Testis (tissue), 3 donors: Measurements from ENCODE around the gene NHERF1. TPM values are rescaled to one million over a fixed set of nuclear protein-coding genes. Genes with fewer than 3 reads are reported as not detected.
A peak's percentile ranks its signal among the peaks of the same experiment; 100 is the strongest.

ENCODE experiments used
- DNase-seq: peaks from one replicate; pipeline ENCODE4 v3.0.0-alpha.2; 2019
- H3K27ac ChIP-seq, 2 donors: fragments of 200-600 bp; sonication (generic); one replicate each; pipeline ENCODE4 v1.5.1; 2019
- H3K27me3 ChIP-seq: fragments of 200-600 bp; sonication (generic); one replicate; pipeline ENCODE4 v1.5.1; 2019
- H3K36me3 ChIP-seq: fragments of 200-600 bp; sonication (generic); one replicate; pipeline ENCODE4 v1.5.1; 2017; ENCODE audit warnings: low read depth; ENCODE audit errors: missing control alignments
- H3K4me1 ChIP-seq: fragments of 200-600 bp; sonication (generic); one replicate; pipeline ENCODE4 v1.5.1; 2019
- H3K4me3 ChIP-seq, 2 donors: fragments of 200-600 bp; sonication (generic); one replicate each; pipeline ENCODE4 v1.5.1; 2017 to 2019
- H3K9me3 ChIP-seq: fragments of 200-600 bp; sonication (generic); one replicate; pipeline ENCODE4 v1.5.1; 2017
- POLR2A ChIP-seq: fragments of 450-650 bp; IDR thresholded peaks from one replicate; pipeline ENCODE4 v1.6.1; 2017; ENCODE audit warnings: antibody characterized with exemption, mild to moderate bottlenecking, moderate library complexity
- WGBS, 2 donors: methylation state at CpG; one replicate each; pipeline ENCODE4 v1.1.5; 2018; 5-methylcytosine and 5-hydroxymethylcytosine counted together
- intact Hi-C: fragments of 100-400 bp; cut with DNase I; formaldehyde crosslinking; loops from one replicate; pipeline ENCODE4 v1.15.1; 2023; ENCODE audit warnings: low total_unique reads
- polyA plus RNA-seq: library from polyadenylated mRNA; stranded (reverse); fragments of 350-450 nt; fragmentation: Illumina TruSeq; extraction: RNeasy Lipid Tissue Mini Kit (QIAGEN cat#74804); gene quantifications from one replicate; pipeline ENCODE4 v1.2.3, GENCODE V29; 2014; ENCODE audit warnings: low read depth, low replicate concordance; ENCODE audit not compliant: insufficient read depth
- total RNA-seq, 2 donors: library from RNA; depleted of rRNA; stranded (reverse); fragments of >200 nt; gene quantifications; one replicate each; pipeline ENCODE4 v1.2.3, GENCODE V29; 2016
- TF ChIP-seq, protein P1 (sequence below), 3 experiments: fragments of 450-650 bp in 2 of 3; fragments of 200-600 bp in 1 of 3; sonication (generic) in 1 of 3; IDR thresholded peaks; one replicate each; pipeline ENCODE4 v1.5.1; 2016 to 2019; ENCODE audit warnings: antibody characterized with exemption in 3 of 3, mild to moderate bottlenecking in 2 of 3, moderate library complexity in 1 of 3

NHERF1 gene
- total and polyA plus RNA-seq, 3 donors from 2014 or later = 26.9 to 69.2 (median 28.6) TPM

DNA sequence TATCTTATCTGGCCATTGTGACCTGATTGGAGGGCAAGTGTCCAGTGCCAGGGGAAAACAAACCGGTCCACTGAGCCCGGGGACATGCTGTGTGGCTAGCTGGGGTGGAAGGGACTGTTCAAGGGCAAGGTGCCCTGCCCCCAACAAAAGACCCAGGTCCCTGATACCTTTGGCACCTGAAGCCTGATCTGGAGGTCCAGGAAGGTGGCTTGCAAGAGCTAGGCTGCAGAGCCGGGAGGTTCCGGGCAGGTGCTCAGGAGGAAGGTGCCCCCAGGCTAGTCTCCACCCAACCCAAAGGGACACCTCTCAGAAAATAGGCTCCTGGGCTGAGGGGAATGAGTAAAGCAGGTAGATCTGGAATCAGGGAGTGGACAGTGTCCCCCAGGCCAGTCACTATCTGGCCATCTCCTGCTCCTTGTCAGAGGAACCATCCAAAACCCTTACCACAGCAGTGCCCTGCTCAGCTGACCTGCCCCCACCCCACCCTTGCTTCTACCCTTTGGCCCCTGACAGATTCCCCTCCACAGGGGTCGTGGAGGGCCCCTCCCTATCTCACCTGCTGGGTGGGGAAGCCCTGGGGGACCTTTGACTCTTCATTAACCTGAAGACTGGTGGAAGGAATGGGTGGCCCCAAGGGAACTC is 21.5 kb downstream of the NHERF1 start:
- no peaks in the 10 kb centered on the region for H3K9me3 ChIP-seq
- H3K27ac ChIP-seq = no peak overlapping the region
- no peak for DNase-seq
- TF ChIP-seq POLR2A = no peak
- TF ChIP-seq, protein P1, sequence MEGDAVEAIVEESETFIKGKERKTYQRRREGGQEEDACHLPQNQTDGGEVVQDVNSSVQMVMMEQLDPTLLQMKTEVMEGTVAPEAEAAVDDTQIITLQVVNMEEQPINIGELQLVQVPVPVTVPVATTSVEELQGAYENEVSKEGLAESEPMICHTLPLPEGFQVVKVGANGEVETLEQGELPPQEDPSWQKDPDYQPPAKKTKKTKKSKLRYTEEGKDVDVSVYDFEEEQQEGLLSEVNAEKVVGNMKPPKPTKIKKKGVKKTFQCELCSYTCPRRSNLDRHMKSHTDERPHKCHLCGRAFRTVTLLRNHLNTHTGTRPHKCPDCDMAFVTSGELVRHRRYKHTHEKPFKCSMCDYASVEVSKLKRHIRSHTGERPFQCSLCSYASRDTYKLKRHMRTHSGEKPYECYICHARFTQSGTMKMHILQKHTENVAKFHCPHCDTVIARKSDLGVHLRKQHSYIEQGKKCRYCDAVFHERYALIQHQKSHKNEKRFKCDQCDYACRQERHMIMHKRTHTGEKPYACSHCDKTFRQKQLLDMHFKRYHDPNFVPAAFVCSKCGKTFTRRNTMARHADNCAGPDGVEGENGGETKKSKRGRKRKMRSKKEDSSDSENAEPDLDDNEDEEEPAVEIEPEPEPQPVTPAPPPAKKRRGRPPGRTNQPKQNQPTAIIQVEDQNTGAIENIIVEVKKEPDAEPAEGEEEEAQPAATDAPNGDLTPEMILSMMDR (IDR thresholded peaks at IDR 0.05) = no peak
- WGBS, 2 donors = 43 to 58% methylated on average over 3 to 5 of the region's 5 CpGs
- H3K4me3 ChIP-seq = no peak overlapping the region
- intact Hi-C loops = no loop called here
- no peaks in the 10 kb centered on the region for H3K36me3 ChIP-seq
- H3K4me1 ChIP-seq = peaks cover 12% of the 10 kb centered on the region
- no peaks in the 10 kb centered on the region for H3K27me3 ChIP-seq

DNA sequence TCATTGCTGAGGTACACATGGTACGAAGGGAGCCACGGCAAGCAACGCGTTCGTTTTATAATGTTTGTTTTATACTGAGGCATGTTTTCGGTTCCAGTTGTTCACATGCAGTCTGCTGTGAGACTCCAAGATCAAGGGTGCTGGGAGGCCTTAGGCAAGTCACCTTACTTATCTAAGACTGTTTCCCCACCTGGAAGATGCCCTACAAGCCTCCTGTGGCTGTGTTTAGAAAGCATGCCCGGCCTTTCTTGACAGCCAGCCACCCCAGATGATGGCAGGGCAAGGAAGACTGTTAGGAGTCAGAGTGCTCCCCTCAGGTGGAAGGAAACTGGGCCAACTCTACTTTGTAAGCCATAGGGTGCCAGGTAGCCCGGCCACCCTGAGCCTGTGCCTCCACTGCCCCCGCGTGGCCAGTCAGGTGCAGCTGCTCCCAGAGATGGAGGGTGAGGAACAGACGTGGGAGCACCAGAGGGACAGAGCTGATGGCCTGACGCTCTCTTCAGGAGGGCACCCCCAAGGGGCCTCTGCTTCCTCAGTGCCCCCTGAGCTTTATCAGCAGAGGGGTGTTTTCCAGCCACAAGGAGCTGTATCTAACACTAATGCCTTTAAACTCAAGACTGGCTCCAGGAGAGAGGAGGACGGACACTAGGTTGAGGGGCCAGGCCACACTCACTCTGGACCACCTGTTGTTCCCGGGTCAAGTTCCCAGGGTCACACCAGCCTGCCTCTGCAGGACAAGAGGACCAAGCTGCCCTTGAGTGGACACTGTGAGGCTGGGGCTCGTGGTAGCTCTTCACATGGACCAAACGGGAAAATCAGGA is 22.3 kb downstream of the NHERF1 start:
- Histone ChIP-seq H3K27me3 (no peaks in the 10 kb centered on the region), H3K36me3 (no peaks in the 10 kb centered on the region), H3K4me3 (no peak overlapping the region), H3K9me3 (no peaks in the 10 kb centered on the region), H3K4me1 (peaks cover 19% of the 10 kb centered on the region), H3K27ac (no peak overlapping the region)
- TF ChIP-seq POLR2A = no peak
- TF ChIP-seq, protein P1 (IDR thresholded peaks at IDR 0.05) = peak; percentile 40 to 57 (median 56)
- 51 to 81% methylated on average over 10 to 16 of the region's 16 CpGs for WGBS, 2 donors
- intact Hi-C loops = no loop called here
- peak; percentile 67 for DNase-seq

DNA sequence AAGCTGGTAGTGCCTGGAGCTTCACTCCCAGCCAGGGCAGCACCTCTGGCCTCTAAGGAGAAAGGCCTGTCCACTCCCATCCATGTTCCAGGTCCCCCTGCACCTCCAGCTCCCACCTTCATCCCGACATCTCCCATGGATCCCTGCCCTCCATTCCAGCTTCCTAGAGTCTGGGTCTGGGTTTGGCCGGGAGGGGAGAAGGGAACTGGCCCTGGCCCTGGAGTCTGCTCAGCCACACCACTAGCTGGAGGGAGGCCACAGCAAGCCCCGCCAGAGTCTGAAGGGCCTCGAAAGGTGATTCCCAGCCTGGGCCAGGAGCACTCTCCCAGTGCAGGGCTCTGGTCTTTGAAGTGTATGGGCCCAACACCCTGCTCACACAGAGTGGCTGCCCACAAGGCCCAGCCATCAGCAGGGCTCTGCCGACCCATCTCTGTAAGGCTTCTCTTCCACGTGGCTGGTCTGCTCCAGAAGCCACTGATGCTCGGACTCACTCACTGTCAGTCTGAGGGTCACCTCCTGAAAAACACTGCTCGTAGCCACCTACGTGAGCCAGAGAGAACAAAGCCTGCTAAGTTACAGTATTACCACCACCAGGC is 23.0 kb downstream of the NHERF1 start:
- H3K9me3 ChIP-seq = no peaks in the 10 kb centered on the region
- intact Hi-C loops = no loop called here
- no peak for DNase-seq
- no peaks in the 10 kb centered on the region for H3K36me3 ChIP-seq
- TF ChIP-seq, protein P1 (IDR thresholded peaks at IDR 0.05) = no peak
- TF ChIP-seq POLR2A = no peak
- H3K27ac ChIP-seq = no peak overlapping the region
- no peaks in the 10 kb centered on the region for H3K27me3 ChIP-seq
- WGBS, 2 donors = 69 to 84% methylated on average over 5 to 9 of the region's 9 CpGs
- H3K4me1 ChIP-seq = peaks cover 19% of the 10 kb centered on the region
- no peak overlapping the region for H3K4me3 ChIP-seq

DNA sequence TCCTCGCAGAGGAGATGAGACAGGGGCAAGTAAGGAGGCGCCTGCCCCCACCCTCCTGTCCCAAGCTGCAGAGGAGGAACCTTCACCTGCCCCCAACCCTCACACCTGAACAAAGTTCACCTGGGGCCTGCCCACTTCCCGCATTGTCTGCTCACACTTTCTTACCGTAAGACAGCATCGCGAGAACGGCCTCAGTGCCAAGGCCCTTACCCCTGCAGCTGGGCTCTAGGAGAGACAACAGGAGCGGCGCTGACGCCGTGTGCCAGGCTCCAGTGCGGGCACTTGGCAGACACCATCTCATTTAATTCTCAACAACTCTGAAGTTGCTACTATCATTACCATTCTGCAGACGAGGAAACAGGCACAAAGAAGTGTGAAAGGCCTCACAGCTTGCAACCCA is 23.6 kb downstream of the NHERF1 start:
- H3K4me1 ChIP-seq = peaks cover 23% of the 10 kb centered on the region
- H3K4me3 ChIP-seq = no peak overlapping the region
- 91 to 93% methylated on average over 11 to 13 of the region's 13 CpGs for WGBS, 2 donors
- no peak overlapping the region for H3K27ac ChIP-seq
- TF ChIP-seq, protein P1 (IDR thresholded peaks at IDR 0.05) = no peak
- TF ChIP-seq POLR2A = no peak
- H3K9me3 ChIP-seq = no peaks in the 10 kb centered on the region
- H3K27me3 ChIP-seq = no peaks in the 10 kb centered on the region
- no peak for DNase-seq
- intact Hi-C loops = no loop called here
- H3K36me3 ChIP-seq = no peaks in the 10 kb centered on the region
